K562 (cell line): ENCODE results near the gene GCDH. TPM values are rescaled to one million over a fixed set of nuclear protein-coding genes. Genes with fewer than 3 reads are reported as not detected.

Source experiments
- CEBPZ ChIP-seq: fragments of 150-350 bp; IDR thresholded peaks from 2 replicates; pipeline ENCODE4 v1.6.1; 2014; ENCODE audit warnings: low read depth, mild to moderate bottlenecking, low read length, borderline replicate concordance
- E4F1 ChIP-seq: fragments of 250-450 bp; sonication (Bioruptor Pico); IDR thresholded peaks from 2 replicates; pipeline ENCODE4 v1.5.0; 2021; ENCODE audit warnings: mild to moderate bottlenecking, borderline replicate concordance
- HCFC1 ChIP-seq: IDR thresholded peaks from 2 replicates; pipeline ENCODE4 v1.6.1; 2012; ENCODE audit warnings: low read depth, low read length, improper control_type of control experiment
- HNRNPLL ChIP-seq: fragments of 200-400 bp; formaldehyde crosslinking; IDR thresholded peaks from 2 replicates; pipeline ENCODE4 v1.6.1; 2017; ENCODE audit warnings: low read length, low read depth, mild to moderate bottlenecking; ENCODE audit not compliant: poor library complexity, severe bottlenecking
- ID3 ChIP-seq, 2 experiments: fragments of 250-450 bp in 1 of 2; fragments of 450-650 bp in 1 of 2; sonication (Bioruptor Pico) in 1 of 2; IDR thresholded peaks; 2 replicates each; pipeline versions ENCODE4 v1.6.1 to v1.8.0; 2016 to 2021; ENCODE audit warnings: mild to moderate bottlenecking in 2 of 2, moderate library complexity in 2 of 2, missing compliant biosample characterization in 1 of 2, missing genetic modification characterization in 1 of 2
- MTA3 ChIP-seq: fragments of 450-650 bp; formaldehyde crosslinking; IDR thresholded peaks from 2 replicates; pipeline ENCODE4 v1.6.1; 2017; ENCODE audit warnings: mild to moderate bottlenecking, borderline replicate concordance
- NONO ChIP-seq, 2 experiments: fragments of 200-400 bp in 1 of 2; fragments of 450-650 bp in 1 of 2; formaldehyde crosslinking in 1 of 2; IDR thresholded peaks; 2 replicates each; pipeline ENCODE4 v1.6.1; 2017; ENCODE audit warnings: low read depth in 2 of 2, mild to moderate bottlenecking in 2 of 2, moderate library complexity in 2 of 2, low read length in 1 of 2
- SAP30 ChIP-seq: fragments of 200-600 bp; sonication (generic); IDR thresholded peaks from 2 replicates; pipeline ENCODE4 v1.6.1; 2012; ENCODE audit warnings: borderline replicate concordance, low read depth, mild to moderate bottlenecking, moderate library complexity, low read length, control low read depth, inconsistent platforms; ENCODE audit not compliant: insufficient read depth, poor library complexity, severe bottlenecking
- SP1 ChIP-seq: sonication (generic); formaldehyde crosslinking; IDR thresholded peaks from 2 replicates; pipeline ENCODE4 v1.8.1; 2022; ENCODE audit warnings: mild to moderate bottlenecking, missing genetic modification reagents
- UBTF ChIP-seq, 2 experiments: IDR thresholded peaks; 2 replicates each; pipeline ENCODE4 v1.6.1; 2012; ENCODE audit warnings: improper control_type of control experiment in 2 of 2, low read depth in 2 of 2, low read length in 2 of 2, borderline replicate concordance in 1 of 2
- ZBTB5 ChIP-seq: fragments of 450-650 bp; IDR thresholded peaks from 2 replicates; pipeline ENCODE4 v1.6.1; 2017; ENCODE audit warnings: antibody characterized with exemption
- ZNF274 ChIP-seq: IDR thresholded peaks from 2 replicates; pipeline ENCODE4 v1.6.1; 2011; ENCODE audit warnings: low read depth, mild to moderate bottlenecking, low read length, moderate library complexity, borderline replicate concordance
- polyA plus RNA-seq, 8 experiments: library from polyadenylated mRNA; depleted of rRNA in 4 of 8; stranded (reverse) in 5 of 8; unstranded in 3 of 8; fragments of >200 nt; fragmentation: Nextera tagmentation in 2 of 8; fragmentation: Illumina TruSeq in 1 of 8; extraction: Ambion mirVana in 2 of 8; extraction: Trizol in 1 of 8; gene quantifications; 2 replicates each; pipeline versions ENCODE4 v1.2.1 to v1.2.3, GENCODE V29; 2011 to 2014; ENCODE audit warnings: inconsistent platforms in 1 of 8, missing spikeins in 1 of 8
- total RNA-seq, 7 experiments: library from RNA; depleted of rRNA in 6 of 7; stranded (reverse); fragments of >200 nt in 6 of 7; fragmentation: Illumina TruSeq in 2 of 7; extraction: Trizol in 2 of 7; gene quantifications; 2 replicates each; pipeline versions ENCODE4 v1.2.1 to v1.2.3, GENCODE V29; 2011 to 2021; ENCODE audit warnings: low replicate concordance in 1 of 7

The GCDH gene
- total and polyA plus RNA-seq, 9 of the 15 experiments (the other 6 are each of a cell fraction or from before 2014, with no cell fraction given): 2.9 to 50.8 (median 19.1) TPM

GRCh38 chr19:12867120-12868099 lies 23.6 kb upstream of the GCDH start (continued):
- no peak for TF ChIP-seq ZBTB5
- TF ChIP-seq HNRNPLL: peak; percentile 29
- no peak for TF ChIP-seq E4F1 (CRISPR knock-in tag)
- TF ChIP-seq ZNF274: no peak
- no peak for TF ChIP-seq CEBPZ
- TF ChIP-seq UBTF (IDR thresholded peaks at IDR 0.05; ENCODE audit: borderline replicate concordance in 1 of 2, low read depth in 2 of 2, low read length in 2 of 2): 0 out of 4 replicates have a peak, but pooled peaks of 1 of the 2 experiments have one; percentile 26
- TF ChIP-seq ID3 (CRISPR knock-in tag; IDR thresholded peaks at IDR 0.05): no peak
- no peak for TF ChIP-seq ID3 (tag; IDR thresholded peaks at IDR 0.05)
- peak; percentile 90 for TF ChIP-seq SP1 (CRISPR knock-in tag)
- peak in 1 of 2 experiments; percentile 38; a peak in 1 of 4 replicates for TF ChIP-seq NONO (IDR thresholded peaks at IDR 0.05; ENCODE audit: low read depth in 2 of 2, low read length in 1 of 2)
- TF ChIP-seq MTA3: 0 out of 2 replicates have a peak, but pooled peaks have one; percentile 45
- 0 out of 2 replicates have a peak, but pooled peaks have one; percentile 11 for TF ChIP-seq HCFC1
- TF ChIP-seq SAP30: peak; percentile 63
